ENCODE results near the gene TPCN2. TPM values are rescaled to one million over a fixed set of nuclear protein-coding genes. Genes with fewer than 3 reads are reported as not detected.

TPCN2 gene
- total and polyA plus RNA-seq, 9 of the 15 experiments (the other 6 are each of a cell fraction or from before 2014, with no cell fraction given): 0.66 to 10.2 (median 4.6) TPM

GRCh38 chr11:69067200-69067599, 18.5 kb downstream of the TPCN2 start:
- Histone ChIP-seq H3K27ac (ENCODE audit: extremely low read depth, low read depth, low read length) (no peak overlapping the region), H3K9ac (ENCODE audit: insufficient read depth in 1 of 2, low read depth in 2 of 2, low read length in 2 of 2) (no peak overlapping the region), H3K4me1 (replicated peaks in 1 of 2; ENCODE audit: control insufficient read depth in 2 of 2, insufficient read depth in 2 of 2, low read length in 2 of 2) (peaks cover 0 to 46% of the 10 kb centered on the region in 2 experiments; a peak in 2 of 5 replicates), H3K27me3 (ENCODE audit: control insufficient read depth in 2 of 2, insufficient read depth in 2 of 2, low read length in 2 of 2) (no peaks in the 10 kb centered on the region), H3K4me3 (no peak overlapping the region), H3K9me3 (replicated peaks; ENCODE audit: control insufficient read depth, insufficient read depth, low read depth, low read length) (no peaks in the 10 kb centered on the region), H3K79me2 (ENCODE audit: control insufficient read depth, insufficient read depth, low read length) (no peaks in the 10 kb centered on the region), H3K9me1 (ENCODE audit: control insufficient read depth, insufficient read depth, low read length) (no peaks in the 10 kb centered on the region), H4K20me1 (replicated peaks; ENCODE audit: control insufficient read depth, insufficient read depth, low read length) (no peaks in the 10 kb centered on the region; the same call in 1 of the 2 replicates), H3K4me2 (ENCODE audit: insufficient read depth, low read length) (no peak overlapping the region), H3K36me3 (ENCODE audit: control insufficient read depth, insufficient read depth, low read length) (no peaks in the 10 kb centered on the region), H2AFZ (ENCODE audit: low read depth, low read length) (no peak overlapping the region)
- in situ Hi-C loops (cut with MboI) (no loop called here), intact Hi-C loops (cut with micrococcal nuclease) (no loop called here)
- WGBS (ENCODE audit: insufficient coverage, low coverage, missing lambda C conversion rate): 77% methylated on average over 13 of the region's 13 CpGs
- no peak for FAIRE-seq
- ATAC-seq: no peak
- no peak for DNase-seq (ENCODE audit: extremely low read depth in 1 of 4, low spot score in 3 of 4)
- BruUV-seq (replicated peaks): no TSS peak
- POLR2A ChIA-PET: interaction anchor here (0.6 kb wide), 1 partner anchor 311 kb away, joined by 3 read pairs; no protein-coding TSS in a partner anchor
- no peak for TF ChIP-seq BCLAF1 (IDR thresholded peaks at IDR 0.05; ENCODE audit: borderline replicate concordance in 1 of 2, control insufficient read depth in 1 of 2, low read depth in 2 of 2, low read length in 1 of 2)
- CTCF ChIA-PET (ENCODE audit: low intra/inter-chr PET ratio): no interaction called here

Data from K562 (cell line).